GM19351 (cell line): ENCODE measurements around the gene RYK.
"Not testable (repeated sequence)": the region's sequence is repeated elsewhere in the genome, so short reads cannot be mapped to it uniquely, and the experiment has no call there.

Experiments
- ATAC-seq: cut with Tn5 transposase; IDR thresholded peaks from one replicate; pipeline ENCODE4 v1.9.1; 2021; ENCODE audit warnings: mild to moderate bottlenecking, moderate library complexity; ENCODE audit not compliant: unreplicated experiment

Gene RYK

DNA sequence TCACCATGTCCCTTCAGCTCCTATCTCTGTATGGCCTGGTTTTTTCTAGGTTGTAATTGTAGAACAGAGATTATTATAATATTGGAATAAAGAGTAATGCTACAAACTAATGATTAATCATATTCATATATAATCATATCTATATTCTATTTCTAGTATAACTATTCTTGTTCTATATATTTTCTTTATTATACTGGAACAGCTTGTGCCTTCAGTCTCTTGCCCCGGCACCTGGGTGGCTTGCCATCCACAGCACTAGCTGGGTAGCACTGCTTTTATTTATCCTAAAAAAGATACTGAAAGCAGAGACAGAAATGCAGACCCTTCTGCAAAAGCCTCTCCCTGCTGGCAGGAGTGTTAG is 25.9 kb downstream of the RYK start:
- not testable (repeated sequence) for ATAC-seq

DNA sequence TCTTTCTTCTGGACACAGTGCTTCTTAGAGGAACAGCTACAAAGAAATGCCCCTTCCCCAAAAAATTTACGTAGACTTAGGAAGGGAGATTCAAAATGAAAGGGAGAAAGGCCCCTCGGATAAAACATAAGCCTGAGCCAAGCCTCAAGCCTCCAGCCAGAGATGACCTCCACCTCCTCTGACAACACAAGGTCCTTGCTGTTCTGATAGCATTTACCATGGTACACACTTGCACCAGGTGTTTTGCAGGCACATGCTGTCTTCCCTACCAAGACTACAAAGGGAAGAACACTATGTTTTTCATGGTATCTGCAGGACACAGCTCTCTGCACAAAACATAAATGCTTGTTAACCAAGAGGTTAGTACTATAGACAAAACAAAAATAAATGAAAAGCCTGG is 27.8 kb downstream of the RYK start:
- ATAC-seq, result no peak

DNA sequence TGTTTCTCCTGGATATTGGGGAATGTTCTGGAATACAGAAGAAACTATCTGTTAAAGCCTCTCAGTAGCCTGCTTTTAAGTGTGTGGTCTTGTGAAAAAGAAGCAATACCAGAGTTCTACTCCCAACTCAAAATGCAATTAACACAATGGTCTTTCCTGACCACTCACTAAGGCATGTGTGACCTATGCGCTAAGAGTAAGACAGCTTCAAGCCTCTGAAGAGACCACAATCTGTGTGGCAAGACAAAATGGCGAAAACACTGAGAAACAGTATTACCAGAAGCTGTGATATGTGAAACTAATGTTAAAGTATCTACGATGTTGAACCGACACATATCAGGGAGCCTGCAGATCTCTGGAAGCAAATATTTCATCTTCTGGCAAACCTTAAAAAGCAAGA is 33.8 kb downstream of the RYK start:
- no peak for ATAC-seq

DNA sequence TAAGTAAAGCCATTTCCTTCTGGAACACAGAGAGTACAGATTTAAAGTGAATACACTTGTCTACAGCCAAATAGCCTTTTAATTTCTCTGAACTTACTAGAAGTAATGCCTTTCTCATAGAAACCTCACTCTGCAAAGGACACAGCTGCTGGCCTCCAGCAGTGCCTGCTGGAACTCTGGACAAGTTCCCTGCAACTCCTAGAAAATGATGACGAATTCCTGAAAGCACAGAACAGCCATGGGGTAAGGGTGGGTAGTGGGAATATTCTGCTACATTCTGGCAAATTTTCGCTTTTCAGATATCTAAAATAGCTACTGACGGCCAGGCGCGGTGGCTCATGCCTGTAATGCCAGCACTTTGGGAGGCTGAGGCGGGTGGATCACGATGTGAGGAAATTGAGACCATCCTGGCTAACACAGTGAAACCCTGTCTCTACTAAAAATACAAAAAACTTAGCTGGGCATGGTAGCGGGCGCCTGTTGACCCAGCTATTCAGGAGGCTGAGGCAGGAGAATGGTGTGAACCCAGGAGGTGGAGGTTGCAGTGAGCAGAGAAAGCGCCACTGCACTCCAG is 34.4 kb downstream of the RYK start:
- ATAC-seq, result no peak

DNA sequence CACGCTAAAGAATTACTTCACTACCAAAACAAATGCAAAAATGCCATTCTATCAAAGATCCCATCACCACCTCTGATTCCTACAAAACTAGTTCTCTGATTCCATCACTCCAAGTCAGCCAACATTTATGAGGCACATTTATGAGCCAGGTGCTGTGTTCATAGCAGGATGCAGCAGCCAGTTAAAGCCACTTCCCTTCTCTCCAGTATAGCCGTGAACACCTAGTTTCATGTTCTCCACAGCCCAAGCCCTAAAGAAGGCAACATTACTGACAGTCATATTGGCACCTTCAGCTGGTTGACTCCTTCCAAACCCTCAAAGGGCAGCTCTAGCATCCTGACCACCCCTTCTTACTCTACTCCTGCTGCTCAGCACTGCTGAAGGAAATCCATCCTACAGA is 36.4 kb downstream of the RYK start:
- no peak for ATAC-seq

DNA sequence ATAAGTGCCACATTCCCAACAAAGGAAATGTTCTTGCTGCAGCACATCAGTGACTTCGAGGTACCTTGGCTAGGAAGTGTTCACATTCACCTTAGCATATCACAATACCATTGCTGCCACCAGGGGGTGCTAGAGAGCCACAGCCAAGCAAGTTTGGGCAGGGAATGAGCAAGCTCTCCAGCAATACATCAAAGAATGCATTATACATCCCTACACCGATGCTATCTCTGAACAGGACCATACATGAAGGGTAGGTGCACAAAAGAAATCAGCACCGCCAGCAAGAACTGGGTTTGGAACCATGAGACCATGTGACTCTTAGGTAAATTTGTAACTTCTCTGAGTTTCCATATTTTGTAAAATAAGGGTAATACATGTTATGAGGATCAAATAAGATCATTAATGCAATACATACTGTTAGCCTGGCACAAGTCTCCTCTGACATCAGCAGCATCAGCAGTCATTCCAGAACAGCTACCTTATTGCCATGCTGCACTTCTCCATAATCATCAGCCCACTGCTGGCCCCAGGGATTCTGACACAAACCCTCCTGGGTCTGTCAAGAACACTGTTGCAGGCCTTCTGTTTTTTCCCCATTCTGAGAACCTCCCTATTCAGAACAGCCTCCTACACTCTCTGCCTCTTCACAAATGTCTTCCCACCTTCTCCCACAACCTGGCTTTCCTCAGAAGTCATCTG is 37.5 kb downstream of the RYK start:
- ATAC-seq, result peak; percentile 70

DNA sequence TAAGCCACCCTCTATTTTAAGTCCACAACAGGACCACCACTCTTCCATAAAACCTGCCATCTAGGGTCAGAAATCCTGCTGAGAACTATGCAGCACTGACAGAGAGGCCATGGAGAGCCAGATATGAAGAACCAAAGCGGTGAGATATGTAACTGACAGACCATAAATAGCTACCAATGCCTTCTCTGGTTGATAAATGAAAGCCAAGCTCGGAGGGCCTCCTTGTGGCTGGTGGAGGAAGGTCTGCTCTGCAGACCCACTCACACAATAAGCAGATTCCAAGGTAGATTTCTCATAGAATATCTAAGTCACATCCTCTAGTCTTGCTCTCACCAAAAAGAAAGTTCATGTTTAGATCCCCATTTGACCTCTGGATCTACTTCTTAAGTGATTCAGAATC is 38.9 kb downstream of the RYK start:
- peak; percentile 87 for ATAC-seq

DNA sequence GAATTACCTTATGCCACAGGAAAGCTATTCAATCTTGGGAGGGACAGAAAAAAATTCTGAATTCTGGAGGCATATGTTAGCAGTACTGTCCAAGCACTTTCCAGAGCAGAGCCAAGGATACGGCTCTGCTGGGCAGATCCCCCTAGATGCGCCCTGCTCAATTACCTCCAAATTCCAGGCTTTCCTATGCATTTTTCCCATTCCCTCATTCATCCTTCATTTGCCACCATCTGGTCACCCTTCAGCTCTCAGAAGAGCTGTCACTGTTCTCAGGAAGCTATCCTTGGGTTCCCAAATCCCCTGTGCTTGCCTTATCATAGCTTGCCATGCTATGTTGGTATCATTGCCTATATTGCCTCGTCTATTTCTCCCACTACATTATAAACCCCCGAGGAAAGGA is 45.2 kb downstream of the RYK start:
- no peak for ATAC-seq

DNA sequence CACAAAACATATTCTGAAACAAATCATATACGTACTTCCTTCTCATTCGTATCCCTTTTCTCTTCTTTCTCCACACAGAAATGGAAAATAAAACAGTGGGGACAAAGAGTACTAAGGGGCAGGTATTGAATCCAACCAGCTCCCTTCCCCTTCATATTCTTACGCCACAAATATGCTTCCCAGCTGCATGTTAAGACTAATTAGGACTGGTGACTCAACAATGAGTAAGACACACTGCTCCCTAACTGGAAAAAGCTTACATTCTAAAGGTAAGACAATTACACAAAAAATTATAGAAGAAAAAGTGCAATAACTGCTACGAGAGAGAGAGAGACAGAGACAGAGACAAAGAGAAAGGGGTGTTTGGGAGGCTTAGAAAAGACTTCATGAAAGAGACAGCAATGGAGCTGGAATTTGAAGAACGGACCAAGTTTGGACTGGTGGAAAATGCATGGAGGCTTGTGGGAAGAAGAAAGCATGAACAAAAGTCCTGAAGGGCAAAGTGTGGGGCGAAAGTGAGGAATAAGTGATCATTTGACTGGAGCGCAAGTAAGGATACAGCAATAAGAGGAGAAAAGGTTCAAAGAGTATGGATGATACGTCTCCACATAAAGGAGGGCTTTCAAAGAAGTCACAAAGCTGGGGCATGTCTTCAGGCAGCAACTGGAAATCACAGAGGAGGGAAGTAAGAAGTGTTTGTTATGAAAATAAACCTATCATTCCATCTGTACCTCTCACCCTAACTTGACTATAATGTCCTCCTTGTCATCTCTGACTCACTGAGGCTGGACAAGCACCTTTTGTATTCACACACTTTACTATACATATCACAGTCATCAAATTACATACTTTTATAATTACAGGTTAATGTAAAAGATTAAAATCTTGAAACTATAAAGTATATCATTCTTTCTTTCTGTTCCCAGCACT is 49.2 kb downstream of the RYK start:
- ATAC-seq, result no peak

DNA sequence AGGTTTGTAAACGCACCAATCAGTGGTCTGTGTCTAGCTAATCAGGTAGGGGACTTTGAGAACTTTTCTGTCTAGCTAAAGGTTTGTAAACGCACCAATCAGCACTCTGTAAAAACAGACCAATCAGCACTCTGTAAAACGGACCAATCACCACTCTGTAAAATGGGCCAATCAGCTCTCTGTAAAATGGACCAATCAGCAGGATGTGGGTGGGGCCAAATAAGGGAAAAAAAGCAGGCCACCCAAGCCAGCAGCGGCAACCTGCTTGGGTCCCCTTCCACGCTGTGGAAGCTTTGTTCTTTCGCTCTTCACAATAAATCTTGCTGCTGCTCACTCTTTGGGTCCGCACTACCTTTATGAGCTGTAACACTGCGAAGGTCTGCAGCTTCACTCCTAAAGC is 50.8 kb downstream of the RYK start:
- not testable (repeated sequence) for ATAC-seq

DNA sequence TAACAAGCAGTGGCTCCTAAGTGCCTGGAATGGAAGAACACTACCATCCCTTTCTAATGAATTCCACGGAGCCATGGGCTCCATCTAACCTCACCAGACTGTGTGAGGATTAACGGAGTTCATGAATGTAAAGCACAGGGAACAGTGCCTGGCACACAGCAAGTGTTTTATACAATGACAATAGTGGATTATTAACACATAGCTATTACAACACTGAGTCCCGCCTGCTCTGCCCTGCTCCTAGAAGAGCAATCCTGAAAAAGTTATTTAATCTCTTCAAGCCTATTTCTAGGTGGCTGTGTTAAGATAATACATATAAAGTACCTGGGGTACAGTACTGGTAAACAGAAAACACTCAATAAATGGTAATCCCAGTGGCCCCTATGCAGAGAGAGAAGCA is 51.4 kb downstream of the RYK start:
- no peak for ATAC-seq

DNA sequence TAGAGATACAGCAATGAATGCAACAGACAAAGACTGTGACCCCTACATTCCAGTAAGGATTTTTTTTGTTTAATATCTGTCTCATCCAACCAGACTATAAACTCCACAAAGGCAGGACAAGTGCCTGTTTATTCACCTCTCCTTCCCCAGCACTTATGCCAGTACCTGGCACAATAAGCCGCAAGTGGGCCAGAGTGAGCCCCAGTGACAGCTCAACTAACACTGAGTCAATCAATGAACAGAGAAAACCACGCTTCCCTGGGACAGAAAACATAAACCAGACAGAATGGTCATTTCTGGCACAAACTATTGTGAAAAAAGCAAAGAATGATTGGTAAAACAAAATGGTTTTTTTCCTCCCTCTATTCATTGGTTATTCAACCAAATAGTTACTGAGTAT is 52.2 kb downstream of the RYK start:
- ATAC-seq, result no peak

DNA sequence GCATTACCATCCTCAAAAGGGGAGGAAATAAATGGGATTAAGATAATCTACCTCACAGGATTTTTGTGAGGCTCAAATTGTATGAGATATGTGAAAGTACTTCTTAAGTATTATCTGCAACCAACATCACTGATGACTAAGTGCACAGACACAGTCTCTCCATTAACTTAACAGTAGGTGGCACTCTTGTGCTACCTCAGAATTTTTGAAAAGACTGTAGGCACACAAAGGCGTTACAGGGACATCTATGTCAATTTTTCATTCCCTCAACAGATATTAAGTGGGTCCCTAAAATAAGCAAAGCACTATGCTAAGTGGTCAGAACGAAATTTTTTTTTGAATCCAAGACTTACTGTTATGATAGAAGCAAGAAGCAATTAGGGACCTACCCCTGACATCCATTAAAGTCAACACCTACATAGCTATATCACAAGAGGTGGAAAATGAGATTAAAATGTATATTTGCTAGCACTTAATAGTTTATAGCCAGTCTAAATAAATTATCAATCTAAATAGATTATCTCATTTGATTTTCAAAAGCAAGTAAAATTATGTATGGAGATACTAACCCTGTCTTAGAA is 52.9 kb downstream of the RYK start:
- peak; percentile 83 for ATAC-seq

DNA sequence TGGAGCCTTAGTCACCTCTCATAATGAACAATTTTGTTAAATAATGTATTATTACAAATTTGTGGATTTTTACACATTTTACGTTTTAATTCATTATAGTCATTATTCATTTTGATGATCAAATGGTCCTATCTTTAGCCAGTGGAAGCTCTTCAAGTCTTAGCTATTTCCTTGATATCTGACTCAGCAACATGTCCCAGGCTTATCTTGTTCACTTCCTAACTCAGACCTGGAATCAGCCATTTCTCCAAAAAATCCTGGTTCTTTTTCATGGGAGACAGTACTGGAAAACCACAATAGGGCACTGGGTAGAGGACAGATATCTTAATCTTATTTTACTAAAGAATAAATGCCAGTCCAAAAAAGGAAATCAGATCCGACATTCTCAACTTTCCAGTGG is 56.4 kb downstream of the RYK start:
- no peak for ATAC-seq

DNA sequence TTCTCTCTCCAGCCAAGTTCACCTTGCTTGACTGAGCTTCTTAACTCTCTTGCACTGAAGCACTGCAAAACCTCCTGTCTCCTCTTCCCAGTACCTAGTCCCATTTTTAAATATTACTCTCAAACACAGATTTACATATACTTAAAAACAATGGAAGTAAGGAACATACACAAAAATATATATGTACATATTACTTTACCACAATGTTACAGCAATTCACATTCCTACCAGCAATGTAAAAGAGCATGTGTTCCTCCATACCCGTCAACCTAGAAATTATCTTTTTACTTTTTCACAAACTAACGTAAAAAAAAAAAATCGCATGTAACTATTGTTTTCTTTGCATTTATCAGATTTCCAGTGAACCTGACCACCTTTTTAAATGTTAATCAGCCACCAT is 60.4 kb downstream of the RYK start:
- ATAC-seq, result no peak

DNA sequence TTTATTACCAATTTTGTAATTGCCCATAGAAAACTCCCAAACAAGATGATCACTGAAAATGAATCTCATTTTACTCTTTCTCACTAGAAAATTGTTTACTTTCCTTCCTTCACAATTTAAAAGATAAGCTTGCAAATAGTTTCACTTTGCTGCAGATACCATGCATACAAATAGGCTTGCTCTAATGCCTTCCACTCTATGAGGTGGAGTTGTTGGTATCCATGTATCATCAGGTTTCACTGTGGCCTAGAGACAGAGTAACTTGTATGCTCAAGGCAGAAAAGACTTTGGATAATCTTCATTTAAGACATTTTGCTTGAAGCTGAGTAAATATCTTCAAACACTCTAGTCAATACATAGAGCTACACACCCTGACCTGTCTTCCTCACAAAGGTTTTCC is 60.8 kb downstream of the RYK start:
- ATAC-seq, result no peak

DNA sequence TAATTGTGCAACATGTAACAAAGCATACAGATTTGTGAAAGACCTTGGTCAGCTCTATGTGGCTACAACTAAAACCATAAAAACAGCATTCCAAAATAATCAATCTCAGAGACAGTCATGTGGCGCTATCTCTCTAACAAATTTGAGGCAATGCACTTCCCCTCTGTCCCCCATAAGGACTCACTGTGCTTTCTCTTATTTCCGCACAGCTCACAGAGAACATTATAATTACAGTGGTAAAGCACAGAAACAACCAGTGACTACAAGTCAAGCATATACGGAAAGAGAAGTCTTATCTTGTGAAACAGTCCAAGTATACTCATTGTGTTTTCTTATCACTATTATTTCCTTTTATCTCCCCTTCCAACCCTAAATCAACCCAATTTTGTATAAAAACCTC is 64.3 kb downstream of the RYK start:
- ATAC-seq, result no peak

DNA sequence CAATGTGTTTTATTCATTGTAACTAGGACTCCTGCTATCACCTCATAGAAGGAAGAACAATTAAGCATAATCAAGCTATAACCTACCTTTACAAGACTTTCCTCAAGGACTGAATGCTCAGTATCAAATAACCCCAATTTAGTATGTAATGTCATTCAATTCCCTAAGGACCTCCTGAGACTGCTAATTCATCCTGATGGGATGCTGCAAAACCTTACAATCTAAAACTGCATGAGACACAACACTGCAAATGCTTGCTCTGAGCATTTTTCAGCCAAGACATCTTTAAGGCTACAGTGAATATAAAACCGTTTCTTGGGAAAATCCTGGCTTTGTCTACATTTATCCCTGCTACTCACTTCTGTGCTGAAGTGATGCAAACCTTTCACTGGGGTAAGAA is 69.9 kb downstream of the RYK start:
- no peak for ATAC-seq

DNA sequence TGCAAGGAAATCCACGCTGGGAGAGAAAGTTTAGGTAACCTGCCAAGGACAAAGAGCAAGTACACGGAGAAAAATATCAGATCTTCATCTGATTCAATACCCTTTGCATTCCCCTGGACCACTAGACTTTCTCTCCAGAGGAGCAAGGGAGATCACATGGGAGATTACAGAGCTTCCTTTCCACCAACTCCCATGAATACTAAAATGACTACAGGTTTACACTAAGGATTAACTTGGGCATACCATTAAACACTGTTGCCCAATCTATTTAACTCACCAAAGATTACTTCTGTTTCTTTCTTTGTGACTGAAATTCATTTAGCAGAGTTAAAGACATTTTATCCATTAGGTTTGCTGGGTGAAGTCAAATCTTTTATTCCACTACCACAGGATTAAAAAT is 71.2 kb downstream of the RYK start:
- no peak for ATAC-seq

DNA sequence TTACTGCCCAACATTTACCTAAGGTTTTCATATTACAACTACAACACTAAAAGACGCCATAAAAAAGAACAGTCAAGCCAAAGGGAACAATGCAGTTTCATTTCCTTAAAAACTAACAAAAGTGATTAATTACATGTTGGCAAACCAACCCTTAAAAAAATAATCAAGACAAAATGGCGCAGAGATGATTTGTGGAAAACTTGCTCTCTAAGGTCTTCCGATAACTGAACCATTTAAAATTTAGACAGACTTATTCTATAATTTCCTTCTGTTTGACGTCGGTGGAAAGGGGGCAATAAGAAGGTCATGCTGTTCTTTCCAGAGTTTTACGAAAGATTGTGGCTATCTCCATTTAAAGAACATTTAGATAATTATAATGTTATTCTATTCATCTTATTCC is 87.6 kb downstream of the RYK start:
- ATAC-seq, result no peak

DNA sequence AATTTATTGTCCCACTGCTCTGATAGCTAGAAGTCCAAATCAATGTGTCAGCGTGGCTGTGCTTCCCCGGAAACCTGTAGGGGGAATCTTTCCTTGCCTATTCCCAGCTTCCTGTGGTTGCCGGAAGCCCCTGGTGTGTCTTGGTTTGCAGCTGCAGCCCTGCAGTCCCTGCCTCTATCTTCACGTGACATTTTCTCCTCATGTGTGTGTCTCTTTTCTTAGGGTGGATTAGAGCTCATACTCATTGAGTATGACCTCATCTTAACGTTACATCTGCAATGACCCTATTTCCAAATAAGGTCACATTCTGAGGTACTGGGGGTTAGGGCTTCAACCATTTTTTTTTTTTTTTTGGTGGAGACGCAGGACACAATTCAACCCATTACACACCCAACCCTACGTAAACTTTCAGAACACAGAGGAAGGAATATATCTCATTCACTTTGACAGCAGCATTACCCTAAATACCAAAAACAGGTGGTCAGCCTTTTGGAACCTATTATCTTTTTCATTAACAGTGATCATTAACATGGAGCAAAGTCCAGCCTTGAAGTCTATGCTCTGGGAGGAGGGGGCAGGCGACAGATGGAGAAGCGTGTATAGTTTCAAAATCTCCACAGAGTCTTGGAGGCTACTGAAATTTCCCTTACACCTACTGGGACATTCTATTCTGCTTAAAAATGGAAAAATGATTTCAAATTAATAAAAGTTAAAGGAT is 88.6 kb downstream of the RYK start:
- no peak for ATAC-seq
